Ovary (tissue), 3 donors: ENCODE measurements around the gene GPR152.

Experiments
- EP300 ChIP-seq: sonication (generic); formaldehyde crosslinking; IDR thresholded peaks from one replicate; pipeline ENCODE4 v1.6.1; 2017; ENCODE audit warnings: antibody characterized with exemption
- TF ChIP-seq, protein P1 (sequence below), 3 donors: fragments of 450-650 bp in 2 of 3; fragments of 200-600 bp in 1 of 3; IDR thresholded peaks; one replicate each; pipeline versions ENCODE4 v1.5.1 to v1.8.0; 2016 to 2022; ENCODE audit warnings: antibody characterized with exemption in 3 of 3, mild to moderate bottlenecking in 1 of 3
- donor health status: DM: no; HTN: no; CAD: no.

DNA sequence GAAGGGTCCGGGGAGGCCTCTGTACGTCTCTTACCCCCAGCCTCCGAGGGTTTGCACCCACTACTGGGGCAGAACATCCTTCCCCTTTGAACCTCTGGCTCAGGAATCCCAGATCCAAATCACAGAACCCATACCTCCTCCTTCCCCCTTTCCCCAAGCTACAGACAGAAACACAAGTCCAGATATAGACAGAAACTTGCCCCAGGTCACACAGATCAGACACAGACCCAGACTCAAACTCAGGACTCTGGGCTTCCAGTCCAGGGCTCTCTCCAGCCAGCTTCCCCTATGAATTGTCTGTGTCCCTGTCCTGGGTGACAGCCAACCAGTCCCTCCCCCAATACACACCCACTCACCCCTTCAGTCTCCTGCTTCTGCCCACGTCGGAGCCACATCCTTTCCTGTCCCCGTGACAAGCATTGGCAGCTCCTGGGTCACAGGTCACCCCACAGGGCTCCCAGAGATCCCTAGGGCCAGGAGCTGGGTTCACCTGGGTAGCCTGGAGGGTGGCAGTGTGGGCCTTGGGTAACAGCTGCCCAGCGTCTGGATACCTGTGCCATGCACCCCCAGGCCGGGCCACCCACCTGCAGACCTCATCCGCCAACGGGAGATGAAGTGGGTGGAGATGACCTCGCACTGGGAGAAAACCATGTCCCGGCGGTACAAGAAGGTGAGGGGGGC, 47.9 kb downstream of the GPR152 start:
- no peak for TF ChIP-seq EP300
- TF ChIP-seq, protein P1, sequence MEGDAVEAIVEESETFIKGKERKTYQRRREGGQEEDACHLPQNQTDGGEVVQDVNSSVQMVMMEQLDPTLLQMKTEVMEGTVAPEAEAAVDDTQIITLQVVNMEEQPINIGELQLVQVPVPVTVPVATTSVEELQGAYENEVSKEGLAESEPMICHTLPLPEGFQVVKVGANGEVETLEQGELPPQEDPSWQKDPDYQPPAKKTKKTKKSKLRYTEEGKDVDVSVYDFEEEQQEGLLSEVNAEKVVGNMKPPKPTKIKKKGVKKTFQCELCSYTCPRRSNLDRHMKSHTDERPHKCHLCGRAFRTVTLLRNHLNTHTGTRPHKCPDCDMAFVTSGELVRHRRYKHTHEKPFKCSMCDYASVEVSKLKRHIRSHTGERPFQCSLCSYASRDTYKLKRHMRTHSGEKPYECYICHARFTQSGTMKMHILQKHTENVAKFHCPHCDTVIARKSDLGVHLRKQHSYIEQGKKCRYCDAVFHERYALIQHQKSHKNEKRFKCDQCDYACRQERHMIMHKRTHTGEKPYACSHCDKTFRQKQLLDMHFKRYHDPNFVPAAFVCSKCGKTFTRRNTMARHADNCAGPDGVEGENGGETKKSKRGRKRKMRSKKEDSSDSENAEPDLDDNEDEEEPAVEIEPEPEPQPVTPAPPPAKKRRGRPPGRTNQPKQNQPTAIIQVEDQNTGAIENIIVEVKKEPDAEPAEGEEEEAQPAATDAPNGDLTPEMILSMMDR (IDR thresholded peaks at IDR 0.05) = no peak
